ENCODE measurements around the gene SEMA5B. TPM values are rescaled to one million over a fixed set of nuclear protein-coding genes. Genes with fewer than 3 reads are reported as not detected.

The SEMA5B gene
- total and polyA plus RNA-seq, 9 of the 15 experiments (the other 6 are each of a cell fraction or from before 2014, with no cell fraction given): not detected

GRCh38 chr3:122921791-122922651 lies 105.5 kb downstream of the SEMA5B start (continued):
- TF ChIP-seq ZNF695 (CRISPR knock-in tag; IDR thresholded peaks at IDR 0.05) (no peak), NFXL1 (CRISPR knock-in tag; IDR thresholded peaks at IDR 0.05) (no peak), HSF4 (CRISPR knock-in tag; IDR thresholded peaks at IDR 0.05; ENCODE audit: borderline replicate concordance) (no peak), GABPA (tag; conservative IDR thresholded peaks at IDR 0.05; ENCODE audit: low read depth) (no peak), ETV1 (tag; conservative IDR thresholded peaks at IDR 0.05; ENCODE audit: low read depth) (no peak), FIP1L1 (IDR thresholded peaks at IDR 0.05; ENCODE audit: low read depth, low read length, poor library complexity, severe bottlenecking) (no peak), SREBF1 (IDR thresholded peaks at IDR 0.05; ENCODE audit: borderline replicate concordance, low read depth, low read length) (no peak), SRSF7 (optimal IDR thresholded peaks at IDR 0.05; ENCODE audit: low read depth, low read length) (no peak), KLF10 (CRISPR knock-in tag; IDR thresholded peaks at IDR 0.05) (no peak), MNT (conservative IDR thresholded peaks at IDR 0.05) (no peak), HNRNPLL (IDR thresholded peaks at IDR 0.05; ENCODE audit: low read depth, low read length, poor library complexity, severe bottlenecking) (peak; percentile 97), ATF7 (IDR thresholded peaks at IDR 0.05) (no peak), ZNF140 (CRISPR knock-in tag; IDR thresholded peaks at IDR 0.05) (no peak), ARHGAP35 (IDR thresholded peaks at IDR 0.05; ENCODE audit: partially characterized antibody) (no peak), ZNF274 (IDR thresholded peaks at IDR 0.05; ENCODE audit: borderline replicate concordance, low read depth, low read length) (no peak), CTCFL (IDR thresholded peaks at IDR 0.05; ENCODE audit: borderline replicate concordance, insufficient read depth, low read depth, low read length, poor library complexity, severe bottlenecking) (peak; percentile 89), PRMT5 (CRISPR knock-in tag; IDR thresholded peaks at IDR 0.05) (no peak), GATAD2A (IDR thresholded peaks at IDR 0.05) (no peak), HIVEP1 (CRISPR knock-in tag; IDR thresholded peaks at IDR 0.05) (no peak)
- TF ChIP-seq, protein P1, sequence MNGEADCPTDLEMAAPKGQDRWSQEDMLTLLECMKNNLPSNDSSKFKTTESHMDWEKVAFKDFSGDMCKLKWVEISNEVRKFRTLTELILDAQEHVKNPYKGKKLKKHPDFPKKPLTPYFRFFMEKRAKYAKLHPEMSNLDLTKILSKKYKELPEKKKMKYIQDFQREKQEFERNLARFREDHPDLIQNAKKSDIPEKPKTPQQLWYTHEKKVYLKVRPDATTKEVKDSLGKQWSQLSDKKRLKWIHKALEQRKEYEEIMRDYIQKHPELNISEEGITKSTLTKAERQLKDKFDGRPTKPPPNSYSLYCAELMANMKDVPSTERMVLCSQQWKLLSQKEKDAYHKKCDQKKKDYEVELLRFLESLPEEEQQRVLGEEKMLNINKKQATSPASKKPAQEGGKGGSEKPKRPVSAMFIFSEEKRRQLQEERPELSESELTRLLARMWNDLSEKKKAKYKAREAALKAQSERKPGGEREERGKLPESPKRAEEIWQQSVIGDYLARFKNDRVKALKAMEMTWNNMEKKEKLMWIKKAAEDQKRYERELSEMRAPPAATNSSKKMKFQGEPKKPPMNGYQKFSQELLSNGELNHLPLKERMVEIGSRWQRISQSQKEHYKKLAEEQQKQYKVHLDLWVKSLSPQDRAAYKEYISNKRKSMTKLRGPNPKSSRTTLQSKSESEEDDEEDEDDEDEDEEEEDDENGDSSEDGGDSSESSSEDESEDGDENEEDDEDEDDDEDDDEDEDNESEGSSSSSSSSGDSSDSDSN (IDR thresholded peaks at IDR 0.05; ENCODE audit: borderline replicate concordance in 1 of 2, low read depth in 2 of 2, low read length in 2 of 2): 0 out of 4 replicates have a peak, but pooled peaks of 1 of the 2 experiments have one; percentile 35
- TF ChIP-seq, protein P2, sequence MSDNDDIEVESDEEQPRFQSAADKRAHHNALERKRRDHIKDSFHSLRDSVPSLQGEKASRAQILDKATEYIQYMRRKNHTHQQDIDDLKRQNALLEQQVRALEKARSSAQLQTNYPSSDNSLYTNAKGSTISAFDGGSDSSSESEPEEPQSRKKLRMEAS (CRISPR knock-in tag; IDR thresholded peaks at IDR 0.05): 0 out of 2 replicates have a peak, but pooled peaks have one; percentile 6

All from K562 (cell line).